Measurements from ENCODE around the gene RIPOR1. TPM values are rescaled to one million over a fixed set of nuclear protein-coding genes. Genes with fewer than 3 reads are reported as not detected.

Gene RIPOR1
- total and polyA plus RNA-seq, 5 experiments from 2014 or later, result 1.5 to 57.2 (median 3.0) TPM

- H3K27me3 Mint-ChIP-seq, result no peaks in the 10 kb centered on the region
- DNase-seq, result no peak
- H3K36me3 Mint-ChIP-seq, result peaks cover 0 to 8% (median 0%) of the 10 kb centered on the region in 3 donors
- no peak for ATAC-seq
- POLR2A ChIA-PET, result interaction anchor here (1.7 to 14.2 kb wide), 4 partner anchors 8 to 105 kb away, joined by 5 to 485 read pairs (median 8); partner anchors contain the start of genes CARMIL2 and CTCF
- peak overlapping the region in 9 of 10 donors; percentile 34 to 81 (median 67) for H3K27ac Mint-ChIP-seq
- H3K9me3 Mint-ChIP-seq, result no peaks in the 10 kb centered on the region
- H3K4me1 Mint-ChIP-seq, result peaks cover 33 to 62% (median 50%) of the 10 kb centered on the region in 4 donors
- peak overlapping the region in 5 of 10 donors; percentile 2 to 52 (median 46) for H3K4me3 Mint-ChIP-seq
These were observed 12.1 kb downstream of the RIPOR1 start for GRCh38 chr16:67540756-67541155.

- DNase-seq (no peak), ATAC-seq (no peak)
- no peaks in the 10 kb centered on the region for H3K27me3 Mint-ChIP-seq
- H3K36me3 Mint-ChIP-seq, result peaks cover 0 to 11% (median 0%) of the 10 kb centered on the region in 3 donors
- no peaks in the 10 kb centered on the region for H3K9me3 Mint-ChIP-seq
- peak overlapping the region in 7 of 10 donors; percentile 32 to 92 (median 78) for H3K27ac Mint-ChIP-seq
- H3K4me3 Mint-ChIP-seq, result no peak overlapping the region
- H3K4me1 Mint-ChIP-seq, result peaks cover 27 to 56% (median 45%) of the 10 kb centered on the region in 4 donors
- POLR2A ChIA-PET, result interaction anchor here (0.6 to 14.2 kb wide), 6 partner anchors 9 to 121 kb away, joined by 3 to 485 read pairs (median 6); partner anchors contain the start of genes CARMIL2 and CTCF
These were observed 13.0 kb downstream of the RIPOR1 start for GRCh38 chr16:67541391-67542263.

- Mint-ChIP-seq H3K4me1 (peaks cover 28 to 56% (median 48%) of the 10 kb centered on the region in 4 donors), H3K36me3 (peaks cover 0 to 11% (median 0%) of the 10 kb centered on the region in 3 donors), H3K9me3 (no peaks in the 10 kb centered on the region), H3K4me3 (peak overlapping the region in 3 of 10 donors; percentile 1 to 67 (median 7)), H3K27me3 (no peaks in the 10 kb centered on the region), H3K27ac (peak overlapping the region; percentile 32 to 92 (median 82))
- DNase-seq (peak; percentile 41 to 88 (median 74)), ATAC-seq (peak; percentile 70 to 83)
- POLR2A ChIA-PET, result interaction anchor here (1.3 to 14.2 kb wide), 4 partner anchors 12 to 120 kb away, joined by 3 to 485 read pairs (median 6); partner anchors contain the start of genes CARMIL2 and CTCF
These were observed 13.8 kb downstream of the RIPOR1 start for GRCh38 chr16:67542464-67542863.

- POLR2A ChIA-PET, result interaction anchor here (1.0 to 14.2 kb wide), 6 partner anchors 9 to 120 kb away, joined by 3 to 485 read pairs (median 3); partner anchors contain the start of genes CARMIL2 and CTCF
- Mint-ChIP-seq H3K27ac (peak overlapping the region in 8 of 10 donors; percentile 32 to 91 (median 72)), H3K4me1 (peaks cover 33 to 62% (median 54%) of the 10 kb centered on the region in 4 donors), H3K27me3 (no peaks in the 10 kb centered on the region), H3K4me3 (no peak overlapping the region), H3K36me3 (peaks cover 0 to 11% (median 0%) of the 10 kb centered on the region in 3 donors), H3K9me3 (no peaks in the 10 kb centered on the region)
- ATAC-seq (no peak), DNase-seq (no peak)
These were observed 14.4 kb downstream of the RIPOR1 start for GRCh38 chr16:67543036-67543435.

- POLR2A ChIA-PET, result interaction anchor here (1.0 to 14.2 kb wide), 7 partner anchors 8 to 119 kb away, joined by 3 to 485 read pairs (median 3); partner anchors contain the start of genes CARMIL2 and CTCF
- Mint-ChIP-seq H3K4me1 (peaks cover 38 to 65% (median 59%) of the 10 kb centered on the region in 4 donors), H3K27ac (peak overlapping the region in 8 of 10 donors; percentile 15 to 76 (median 44))
These were observed 15.0 kb downstream of the RIPOR1 start for GRCh38 chr16:67543582-67543981.

GRCh38 chr16:67544329-67544841 is 15.8 kb downstream of the RIPOR1 start:
- Mint-ChIP-seq H3K4me3 (no peak overlapping the region), H3K36me3 (peaks cover 0 to 11% (median 0%) of the 10 kb centered on the region in 3 donors), H3K27me3 (no peaks in the 10 kb centered on the region), H3K4me1 (peaks cover 35 to 62% (median 59%) of the 10 kb centered on the region in 4 donors), H3K9me3 (no peaks in the 10 kb centered on the region), H3K27ac (peak overlapping the region in 8 of 10 donors; percentile 20 to 79 (median 61))
- POLR2A ChIA-PET, result interaction anchor here (0.6 to 14.2 kb wide), 8 partner anchors 8 to 465 kb away, joined by 3 to 485 read pairs (median 4); partner anchors contain the start of genes ACD, CARMIL2, CTCF and PARD6A
- DNase-seq, result no peak
- ATAC-seq, result no peak

More at GRCh38 chr16:67543582-67543981, 15.0 kb downstream of the RIPOR1 start:
- ATAC-seq, result no peak
- DNase-seq, result no peak
- peaks cover 0 to 11% (median 0%) of the 10 kb centered on the region in 3 donors for H3K36me3 Mint-ChIP-seq
- H3K9me3 Mint-ChIP-seq, result no peaks in the 10 kb centered on the region
- peak overlapping the region in 1 of 10 donors; percentile 36 for H3K4me3 Mint-ChIP-seq
- no peaks in the 10 kb centered on the region for H3K27me3 Mint-ChIP-seq

GRCh38 chr16:67544844-67545664 is 16.4 kb downstream of the RIPOR1 start:
- H3K27ac Mint-ChIP-seq, result peak overlapping the region in 5 of 10 donors; percentile 20 to 83 (median 32)
- DNase-seq, result peak in 1 of 10 donors; percentile 24
- H3K4me1 Mint-ChIP-seq, result peaks cover 36 to 65% (median 61%) of the 10 kb centered on the region in 4 donors
- no peak overlapping the region for H3K4me3 Mint-ChIP-seq
- H3K27me3 Mint-ChIP-seq, result no peaks in the 10 kb centered on the region
- no peaks in the 10 kb centered on the region for H3K9me3 Mint-ChIP-seq
- POLR2A ChIA-PET, result interaction anchor here (0.6 to 14.2 kb wide), 11 partner anchors 8 to 465 kb away, joined by 3 to 485 read pairs (median 4); partner anchors contain the start of genes ACD, C16orf86, CARMIL2 and CTCF
- no peak for ATAC-seq
- H3K36me3 Mint-ChIP-seq, result peaks cover 0 to 11% (median 0%) of the 10 kb centered on the region in 3 donors

GRCh38 chr16:67545665-67546024 is 17.0 kb downstream of the RIPOR1 start:
- ATAC-seq (no peak), DNase-seq (peak in 1 of 10 donors; percentile 49)
- Mint-ChIP-seq H3K36me3 (peaks cover 0 to 11% (median 0%) of the 10 kb centered on the region in 3 donors), H3K9me3 (no peaks in the 10 kb centered on the region), H3K4me1 (peaks cover 37 to 68% (median 61%) of the 10 kb centered on the region in 4 donors), H3K27me3 (no peaks in the 10 kb centered on the region), H3K4me3 (no peak overlapping the region), H3K27ac (peak overlapping the region in 3 of 10 donors; percentile 20 to 72 (median 32))
- POLR2A ChIA-PET, result interaction anchor here (0.6 to 14.2 kb wide), 10 partner anchors 9 to 115 kb away, joined by 3 to 485 read pairs (median 5); partner anchors contain the start of genes ACD, CARMIL2, CTCF and PARD6A

GRCh38 chr16:67546091-67546501 is 17.5 kb downstream of the RIPOR1 start:
- Mint-ChIP-seq H3K27me3 (no peaks in the 10 kb centered on the region), H3K9me3 (no peaks in the 10 kb centered on the region), H3K4me3 (no peak overlapping the region), H3K4me1 (peaks cover 35 to 68% (median 60%) of the 10 kb centered on the region in 4 donors), H3K36me3 (peaks cover 0 to 11% (median 0%) of the 10 kb centered on the region in 3 donors), H3K27ac (peak overlapping the region in 6 of 10 donors; percentile 56 to 99 (median 96))
- DNase-seq (peak in 1 of 10 donors; percentile 31), ATAC-seq (no peak)
- POLR2A ChIA-PET, result interaction anchor here (0.7 to 14.2 kb wide), 5 partner anchors 9 to 99 kb away, joined by 3 to 485 read pairs (median 34); partner anchors contain the start of genes CARMIL2 and CTCF

- ATAC-seq (peak; percentile 36 to 57), DNase-seq (peak; percentile 58 to 88 (median 74))
- Mint-ChIP-seq H3K4me3 (peak overlapping the region; percentile 70 to 90 (median 84)), H3K4me1 (peaks cover 34 to 71% (median 60%) of the 10 kb centered on the region in 4 donors), H3K9me3 (no peaks in the 10 kb centered on the region), H3K27me3 (no peaks in the 10 kb centered on the region), H3K27ac (peak overlapping the region; percentile 81 to 99 (median 96)), H3K36me3 (peaks cover 0 to 8% (median 0%) of the 10 kb centered on the region in 3 donors)
- POLR2A ChIA-PET, result interaction anchor here (0.9 to 14.2 kb wide), 16 partner anchors 10 to 538 kb away, joined by 3 to 485 read pairs (median 4); partner anchors contain the start of genes ACD, ATP6V0D1, C16orf86 and CARMIL2
These were observed 18.3 kb downstream of the RIPOR1 start for GRCh38 chr16:67546761-67547422.

Data from naive thymus-derived CD8-positive, alpha-beta T cell (primary cell).